ENCODE measurements around the gene ADAM11.
A peak's percentile ranks its signal among the peaks of the same experiment; 100 is the strongest.

ADAM11 gene

GRCh38 chr17:44775838-44776621 lies 17.2 kb downstream of the ADAM11 start:
- DNase-seq: peak in 1 of 2 experiments; percentile 60

GRCh38 chr17:44776628-44777393 lies 18.0 kb downstream of the ADAM11 start:
- DNase-seq: no peak

- DNase-seq: no peak
Measured at GRCh38 chr17:44777394-44778348, 18.9 kb downstream of the ADAM11 start.

- DNase-seq: no peak
Measured at GRCh38 chr17:44778656-44779210, 19.9 kb downstream of the ADAM11 start.

GRCh38 chr17:44779211-44780025 lies 20.6 kb downstream of the ADAM11 start:
- DNase-seq: peak; percentile 74 to 83

GRCh38 chr17:44780161-44780560 lies 21.4 kb downstream of the ADAM11 start:
- DNase-seq: no peak

GRCh38 chr17:44780845-44781480 lies 22.2 kb downstream of the ADAM11 start:
- no peak for DNase-seq

- no peak for DNase-seq
Measured at GRCh38 chr17:44781551-44782325, 22.9 kb downstream of the ADAM11 start.

GRCh38 chr17:44782326-44782850 lies 23.6 kb downstream of the ADAM11 start:
- DNase-seq: no peak

GRCh38 chr17:44785921-44786320 lies 27.1 kb downstream of the ADAM11 start:
- no peak for DNase-seq

GRCh38 chr17:44786551-44787081 lies 27.8 kb downstream of the ADAM11 start:
- DNase-seq: no peak

GRCh38 chr17:44787271-44787940 lies 28.6 kb downstream of the ADAM11 start:
- no peak for DNase-seq

GRCh38 chr17:44788139-44788538 lies 29.4 kb downstream of the ADAM11 start:
- DNase-seq: no peak

GRCh38 chr17:44792276-44792675 lies 33.5 kb downstream of the ADAM11 start:
- DNase-seq: no peak

GRCh38 chr17:44793885-44794842 lies 35.4 kb downstream of the ADAM11 start:
- DNase-seq: no peak

- no peak for DNase-seq
Measured at GRCh38 chr17:44794851-44795413, 36.1 kb downstream of the ADAM11 start.

GRCh38 chr17:44795421-44795820 lies 36.6 kb downstream of the ADAM11 start:
- no peak for DNase-seq

GRCh38 chr17:44795928-44796327 lies 37.1 kb downstream of the ADAM11 start:
- DNase-seq: no peak

Data from NCI-H1930 (cell line).